ENCODE results near the gene IGF2BP2. TPM values are rescaled to one million over a fixed set of nuclear protein-coding genes. Genes with fewer than 3 reads are reported as not detected.
A peak's percentile ranks its signal among the peaks of the same experiment; 100 is the strongest.

IGF2BP2 gene
- total RNA-seq, 1 experiment from 2014 or later: 97.8 TPM

DNA sequence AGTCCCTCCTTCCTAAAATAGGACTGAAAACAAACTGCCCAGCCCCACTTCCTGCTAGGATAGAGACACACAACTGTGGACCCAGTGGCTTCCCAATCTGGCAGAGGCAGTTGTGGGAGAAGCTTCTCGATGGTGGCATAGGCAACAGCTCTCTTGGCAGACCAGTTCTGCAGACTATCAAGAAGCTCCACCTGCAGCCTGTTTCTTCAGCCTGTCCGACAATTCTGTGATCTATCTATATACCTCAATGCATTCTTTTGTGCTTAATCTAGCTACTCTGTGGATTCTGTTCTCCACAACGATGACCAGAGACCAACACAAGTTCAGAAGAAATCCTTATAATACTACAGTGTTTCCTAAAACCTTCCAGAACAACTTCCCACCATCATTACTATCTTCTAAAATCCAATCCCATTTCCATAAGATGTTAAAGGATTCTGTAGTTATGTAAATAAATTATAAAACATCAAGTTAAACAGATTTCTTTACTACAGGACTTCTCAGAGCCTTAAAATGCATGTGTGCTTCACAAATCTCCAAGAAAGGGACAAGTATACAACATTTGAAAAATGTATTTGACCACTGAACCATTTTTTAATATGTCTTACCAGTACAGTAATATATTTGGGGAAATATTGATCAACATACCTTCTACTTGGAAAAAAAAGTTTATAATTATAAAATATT, 57.7 kb downstream of the IGF2BP2 start:
- Histone ChIP-seq H3K4me3 (ENCODE audit: low read depth in 2 of 2, low read length in 2 of 2) (no peak overlapping the region), H3K9me3 (ENCODE audit: control insufficient read depth, insufficient read depth, low read depth, low read length) (no peaks in the 10 kb centered on the region), H3K27ac (ENCODE audit: low read length) (no peak overlapping the region), H3K27me3 (ENCODE audit: control insufficient read depth, insufficient read depth, low read length) (no peaks in the 10 kb centered on the region), H3K4me1 (ENCODE audit: control insufficient read depth, insufficient read depth, low read length) (peaks cover 29% of the 10 kb centered on the region), H3K36me3 (ENCODE audit: control insufficient read depth, insufficient read depth, low read length) (no peaks in the 10 kb centered on the region)
- ATAC-seq (peak; percentile 9; the same call in 1 of the 2 replicates), DNase-seq (ENCODE audit: low read depth, low spot score) (no peak)
- in situ Hi-C loops (cut with HindIII; ENCODE audit: low pct_unique_long_range_greater_than_20kb, low sequenced_read_pairs) (no loop called here), intact Hi-C loops (cut with micrococcal nuclease; ENCODE audit: unreplicated experiment) (no loop called here)
- BruUV-seq (replicated peaks): no TSS peak
- TF ChIP-seq POLR2AphosphoS5 (IDR thresholded peaks at IDR 0.05; ENCODE audit: low read depth, low read length): no peak
- TF ChIP-seq, protein P1, sequence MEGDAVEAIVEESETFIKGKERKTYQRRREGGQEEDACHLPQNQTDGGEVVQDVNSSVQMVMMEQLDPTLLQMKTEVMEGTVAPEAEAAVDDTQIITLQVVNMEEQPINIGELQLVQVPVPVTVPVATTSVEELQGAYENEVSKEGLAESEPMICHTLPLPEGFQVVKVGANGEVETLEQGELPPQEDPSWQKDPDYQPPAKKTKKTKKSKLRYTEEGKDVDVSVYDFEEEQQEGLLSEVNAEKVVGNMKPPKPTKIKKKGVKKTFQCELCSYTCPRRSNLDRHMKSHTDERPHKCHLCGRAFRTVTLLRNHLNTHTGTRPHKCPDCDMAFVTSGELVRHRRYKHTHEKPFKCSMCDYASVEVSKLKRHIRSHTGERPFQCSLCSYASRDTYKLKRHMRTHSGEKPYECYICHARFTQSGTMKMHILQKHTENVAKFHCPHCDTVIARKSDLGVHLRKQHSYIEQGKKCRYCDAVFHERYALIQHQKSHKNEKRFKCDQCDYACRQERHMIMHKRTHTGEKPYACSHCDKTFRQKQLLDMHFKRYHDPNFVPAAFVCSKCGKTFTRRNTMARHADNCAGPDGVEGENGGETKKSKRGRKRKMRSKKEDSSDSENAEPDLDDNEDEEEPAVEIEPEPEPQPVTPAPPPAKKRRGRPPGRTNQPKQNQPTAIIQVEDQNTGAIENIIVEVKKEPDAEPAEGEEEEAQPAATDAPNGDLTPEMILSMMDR (IDR thresholded peaks at IDR 0.05): no peak
- TF ChIP-seq TCF7L2 (IDR thresholded peaks at IDR 0.05; ENCODE audit: low read depth, low read length): no peak
- TF ChIP-seq SIN3A (IDR thresholded peaks at IDR 0.05; ENCODE audit: borderline replicate concordance, insufficient read depth, low read depth, low read length): no peak
- TF ChIP-seq, protein P2, sequence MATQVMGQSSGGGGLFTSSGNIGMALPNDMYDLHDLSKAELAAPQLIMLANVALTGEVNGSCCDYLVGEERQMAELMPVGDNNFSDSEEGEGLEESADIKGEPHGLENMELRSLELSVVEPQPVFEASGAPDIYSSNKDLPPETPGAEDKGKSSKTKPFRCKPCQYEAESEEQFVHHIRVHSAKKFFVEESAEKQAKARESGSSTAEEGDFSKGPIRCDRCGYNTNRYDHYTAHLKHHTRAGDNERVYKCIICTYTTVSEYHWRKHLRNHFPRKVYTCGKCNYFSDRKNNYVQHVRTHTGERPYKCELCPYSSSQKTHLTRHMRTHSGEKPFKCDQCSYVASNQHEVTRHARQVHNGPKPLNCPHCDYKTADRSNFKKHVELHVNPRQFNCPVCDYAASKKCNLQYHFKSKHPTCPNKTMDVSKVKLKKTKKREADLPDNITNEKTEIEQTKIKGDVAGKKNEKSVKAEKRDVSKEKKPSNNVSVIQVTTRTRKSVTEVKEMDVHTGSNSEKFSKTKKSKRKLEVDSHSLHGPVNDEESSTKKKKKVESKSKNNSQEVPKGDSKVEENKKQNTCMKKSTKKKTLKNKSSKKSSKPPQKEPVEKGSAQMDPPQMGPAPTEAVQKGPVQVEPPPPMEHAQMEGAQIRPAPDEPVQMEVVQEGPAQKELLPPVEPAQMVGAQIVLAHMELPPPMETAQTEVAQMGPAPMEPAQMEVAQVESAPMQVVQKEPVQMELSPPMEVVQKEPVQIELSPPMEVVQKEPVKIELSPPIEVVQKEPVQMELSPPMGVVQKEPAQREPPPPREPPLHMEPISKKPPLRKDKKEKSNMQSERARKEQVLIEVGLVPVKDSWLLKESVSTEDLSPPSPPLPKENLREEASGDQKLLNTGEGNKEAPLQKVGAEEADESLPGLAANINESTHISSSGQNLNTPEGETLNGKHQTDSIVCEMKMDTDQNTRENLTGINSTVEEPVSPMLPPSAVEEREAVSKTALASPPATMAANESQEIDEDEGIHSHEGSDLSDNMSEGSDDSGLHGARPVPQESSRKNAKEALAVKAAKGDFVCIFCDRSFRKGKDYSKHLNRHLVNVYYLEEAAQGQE (IDR thresholded peaks at IDR 0.05; ENCODE audit: insufficient read depth in 1 of 2, low read depth in 2 of 2, low read length in 1 of 2): no peak
- ChIA-PET POLR2A (no interaction called here), CTCF (interaction anchor here (0.6 kb wide), 1 partner anchor 151 kb away, joined by 7 read pairs; no protein-coding TSS in a partner anchor)

DNA sequence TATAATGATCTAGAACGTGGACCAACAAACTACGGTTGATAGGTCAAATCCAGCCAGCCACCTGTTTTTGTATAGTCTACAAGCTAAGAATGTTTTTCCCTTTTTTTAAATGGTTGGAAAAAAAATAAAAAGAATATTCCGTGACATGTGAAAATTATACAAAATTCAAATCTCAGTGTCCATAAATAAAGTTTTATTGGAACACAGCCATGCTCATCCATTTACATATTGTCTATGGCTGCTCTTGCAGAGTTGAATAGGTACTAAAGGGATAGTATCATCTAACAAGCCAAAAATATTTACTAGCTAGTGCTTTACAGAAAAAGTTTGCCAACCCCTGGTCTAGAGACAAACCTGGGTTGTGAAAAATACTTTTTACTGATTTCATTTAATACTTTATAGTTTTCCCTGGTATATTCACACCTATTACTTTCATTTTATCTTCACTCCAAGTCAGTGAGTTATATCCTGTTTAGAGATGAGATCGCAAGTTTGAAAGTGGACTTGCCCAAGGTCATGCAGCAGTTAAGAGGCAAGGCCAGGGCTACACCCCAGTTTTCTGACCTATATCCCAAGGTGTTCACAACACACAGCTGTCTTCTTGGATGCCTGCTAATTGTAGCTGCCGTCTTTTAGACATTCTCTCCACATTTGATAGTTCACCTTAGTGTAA, 58.4 kb downstream of the IGF2BP2 start:
- ChIA-PET CTCF (interaction anchor here (0.6 kb wide), 1 partner anchor 150 kb away, joined by 7 read pairs; no protein-coding TSS in a partner anchor), POLR2A (no interaction called here)
- H3K4me1 ChIP-seq (ENCODE audit: control insufficient read depth, insufficient read depth, low read length): peaks cover 30% of the 10 kb centered on the region
- ATAC-seq (0 out of 2 replicates have a peak, but pooled peaks have one; percentile 19), DNase-seq (ENCODE audit: low read depth, low spot score) (no peak)
- no peaks in the 10 kb centered on the region for H3K9me3 ChIP-seq (ENCODE audit: control insufficient read depth, insufficient read depth, low read depth, low read length)
- intact Hi-C loops (cut with micrococcal nuclease; ENCODE audit: unreplicated experiment): no loop called here
- H3K36me3 ChIP-seq (ENCODE audit: control insufficient read depth, insufficient read depth, low read length): no peaks in the 10 kb centered on the region
- no peaks in the 10 kb centered on the region for H3K27me3 ChIP-seq (ENCODE audit: control insufficient read depth, insufficient read depth, low read length)
- no TSS peak for BruUV-seq (replicated peaks)
- H3K27ac ChIP-seq (ENCODE audit: low read length): no peak overlapping the region
- TF ChIP-seq TCF7L2 (IDR thresholded peaks at IDR 0.05; ENCODE audit: low read depth, low read length) (no peak), POLR2AphosphoS5 (IDR thresholded peaks at IDR 0.05; ENCODE audit: low read depth, low read length) (no peak), SIN3A (IDR thresholded peaks at IDR 0.05; ENCODE audit: borderline replicate concordance, insufficient read depth, low read depth, low read length) (no peak)
- TF ChIP-seq, protein P2 (IDR thresholded peaks at IDR 0.05; ENCODE audit: insufficient read depth in 1 of 2, low read depth in 2 of 2, low read length in 1 of 2): no peak
- TF ChIP-seq, protein P1 (IDR thresholded peaks at IDR 0.05): no peak
- H3K4me3 ChIP-seq (ENCODE audit: low read depth in 2 of 2, low read length in 2 of 2): no peak overlapping the region
- in situ Hi-C loops (cut with HindIII; ENCODE audit: low pct_unique_long_range_greater_than_20kb, low sequenced_read_pairs): no loop called here
